MG63 (cell line): ENCODE data around the gene SLC26A11. TPM values are rescaled to one million over a fixed set of nuclear protein-coding genes. Genes with fewer than 3 reads are reported as not detected.

Experiments
- DNase-seq: peaks from one replicate; pipeline ENCODE4 v3.0.0-alpha.2; 2020
- H3K27me3 ChIP-seq: fragments of 250-450 bp; sonication (Bioruptor Pico); 2 replicates; pipeline ENCODE4 v1.5.1; 2020; ENCODE audit warnings: mild to moderate bottlenecking, moderate library complexity
- H3K36me3 ChIP-seq: fragments of 250-450 bp; sonication (Bioruptor Pico); 2 replicates; pipeline ENCODE4 v1.5.1; 2020; ENCODE audit warnings: mild to moderate bottlenecking, moderate library complexity
- H3K4me3 ChIP-seq: fragments of 250-450 bp; sonication (Bioruptor Pico); 2 replicates; pipeline ENCODE4 v1.5.1; 2020; ENCODE audit warnings: mild to moderate bottlenecking, moderate library complexity
- H3K9me3 ChIP-seq: fragments of 250-450 bp; sonication (Bioruptor Pico); 2 replicates; pipeline ENCODE4 v1.5.1; 2020; ENCODE audit warnings: mild to moderate bottlenecking, moderate library complexity
- total RNA-seq: library from RNA; depleted of rRNA; stranded (reverse); fragments of >200 nt; shearing (Covaris generic); gene quantifications from 2 replicates; pipeline ENCODE4 v1.2.3, GENCODE V29; 2014; ENCODE audit warnings: low replicate concordance; rRNA removed

Gene SLC26A11
- 1.9 and 7.3 TPM in 2 replicates for total RNA-seq

GRCh38 chr17:80220054-80220735 lies at the start of gene SLC26A11, which contains the start of gene SGSH:
Gene SLC26A11, plus strand, starts transcription at chr17:80220427. Its CDS starts 1,134 bp downstream, at chr17:80221561.
Gene SGSH, minus strand, starts transcription at chr17:80220333. Its CDS starts 20 bp downstream, at chr17:80220313.
- no peaks in the 10 kb centered on the region for H3K27me3 ChIP-seq
- peak; percentile 87 for DNase-seq
- peak within 1 kb of the TSS; percentile 98 for H3K4me3 ChIP-seq
- peaks cover 31% of the 10 kb centered on the region for H3K36me3 ChIP-seq
- no peaks in the 10 kb centered on the region for H3K9me3 ChIP-seq

- no peak for DNase-seq
- no peaks in the 10 kb centered on the region for H3K9me3 ChIP-seq
- H3K36me3 ChIP-seq: no peaks in the 10 kb centered on the region
These were observed 48.5 kb upstream of the SLC26A11 start for GRCh38 chr17:80171681-80172080.

GRCh38 chr17:80173126-80173525 lies 47.1 kb upstream of the SLC26A11 start:
- DNase-seq: no peak
- Histone ChIP-seq H3K27me3 (no peaks in the 10 kb centered on the region), H3K36me3 (no peaks in the 10 kb centered on the region), H3K9me3 (no peaks in the 10 kb centered on the region), H3K4me3 (no peak overlapping the region)

More at GRCh38 chr17:80171681-80172080, 48.5 kb upstream of the SLC26A11 start:
- Histone ChIP-seq H3K4me3 (no peak overlapping the region), H3K27me3 (no peaks in the 10 kb centered on the region)

GRCh38 chr17:80173916-80174315 lies 46.3 kb upstream of the SLC26A11 start:
- Histone ChIP-seq H3K4me3 (no peak overlapping the region), H3K9me3 (no peaks in the 10 kb centered on the region), H3K27me3 (no peaks in the 10 kb centered on the region), H3K36me3 (no peaks in the 10 kb centered on the region)
- no peak for DNase-seq

- Histone ChIP-seq H3K36me3 (no peaks in the 10 kb centered on the region), H3K4me3 (no peak overlapping the region), H3K9me3 (no peaks in the 10 kb centered on the region), H3K27me3 (no peaks in the 10 kb centered on the region; the same call in 1 of the 2 replicates)
- DNase-seq: no peak
These were observed 43.5 kb upstream of the SLC26A11 start for GRCh38 chr17:80176757-80177156.

- no peak for DNase-seq
- no peaks in the 10 kb centered on the region for H3K36me3 ChIP-seq
- H3K27me3 ChIP-seq: no peaks in the 10 kb centered on the region; the same call in 1 of the 2 replicates
- H3K4me3 ChIP-seq: no peak overlapping the region
- H3K9me3 ChIP-seq: no peaks in the 10 kb centered on the region
These were observed 42.1 kb upstream of the SLC26A11 start for GRCh38 chr17:80177986-80178595.

- H3K4me3 ChIP-seq: no peak overlapping the region
- no peaks in the 10 kb centered on the region for H3K9me3 ChIP-seq
- no peak for DNase-seq
- no peaks in the 10 kb centered on the region for H3K36me3 ChIP-seq
- no peaks in the 10 kb centered on the region; the same call in 1 of the 2 replicates for H3K27me3 ChIP-seq
These were observed 40.0 kb upstream of the SLC26A11 start for GRCh38 chr17:80180192-80180591.

- Histone ChIP-seq H3K9me3 (no peaks in the 10 kb centered on the region), H3K36me3 (no peaks in the 10 kb centered on the region)
These were observed 38.8 kb upstream of the SLC26A11 start for GRCh38 chr17:80181431-80181830.

GRCh38 chr17:80182118-80182844 lies 37.9 kb upstream of the SLC26A11 start:
- H3K36me3 ChIP-seq: no peaks in the 10 kb centered on the region
- H3K9me3 ChIP-seq: no peaks in the 10 kb centered on the region
- no peak for DNase-seq
- no peaks in the 10 kb centered on the region; the same call in 1 of the 2 replicates for H3K27me3 ChIP-seq
- no peak overlapping the region for H3K4me3 ChIP-seq

More at GRCh38 chr17:80181431-80181830, 38.8 kb upstream of the SLC26A11 start:
- H3K4me3 ChIP-seq: no peak overlapping the region
- no peaks in the 10 kb centered on the region; the same call in 1 of the 2 replicates for H3K27me3 ChIP-seq
- DNase-seq: no peak

GRCh38 chr17:80182845-80183223 lies 37.4 kb upstream of the SLC26A11 start:
- Histone ChIP-seq H3K9me3 (no peaks in the 10 kb centered on the region), H3K4me3 (no peak overlapping the region), H3K36me3 (no peaks in the 10 kb centered on the region), H3K27me3 (no peaks in the 10 kb centered on the region; the same call in 1 of the 2 replicates)
- DNase-seq: no peak

GRCh38 chr17:80183581-80184422 lies 36.4 kb upstream of the SLC26A11 start:
- Histone ChIP-seq H3K27me3 (no peaks in the 10 kb centered on the region; the same call in 1 of the 2 replicates), H3K36me3 (no peaks in the 10 kb centered on the region), H3K4me3 (no peak overlapping the region), H3K9me3 (no peaks in the 10 kb centered on the region)
- no peak for DNase-seq

- Histone ChIP-seq H3K36me3 (no peaks in the 10 kb centered on the region), H3K9me3 (no peaks in the 10 kb centered on the region), H3K27me3 (no peaks in the 10 kb centered on the region; the same call in 1 of the 2 replicates), H3K4me3 (no peak overlapping the region)
- DNase-seq: no peak
These were observed 35.9 kb upstream of the SLC26A11 start for GRCh38 chr17:80184423-80184714.

GRCh38 chr17:80185968-80186367 lies 34.3 kb upstream of the SLC26A11 start:
- Histone ChIP-seq H3K36me3 (no peaks in the 10 kb centered on the region), H3K4me3 (no peak overlapping the region), H3K27me3 (no peaks in the 10 kb centered on the region), H3K9me3 (no peaks in the 10 kb centered on the region)
- no peak for DNase-seq

GRCh38 chr17:80187090-80187489 lies 33.1 kb upstream of the SLC26A11 start:
- peak; percentile 52 for DNase-seq
- Histone ChIP-seq H3K9me3 (no peaks in the 10 kb centered on the region), H3K27me3 (no peaks in the 10 kb centered on the region), H3K36me3 (no peaks in the 10 kb centered on the region), H3K4me3 (peak overlapping the region; percentile 45)

GRCh38 chr17:80187515-80187941 lies 32.7 kb upstream of the SLC26A11 start:
- Histone ChIP-seq H3K9me3 (no peaks in the 10 kb centered on the region), H3K4me3 (peak overlapping the region; percentile 45), H3K36me3 (no peaks in the 10 kb centered on the region), H3K27me3 (no peaks in the 10 kb centered on the region)
- peak; percentile 81 for DNase-seq

- H3K9me3 ChIP-seq: no peaks in the 10 kb centered on the region
- DNase-seq: no peak
- H3K4me3 ChIP-seq: no peak overlapping the region
- H3K27me3 ChIP-seq: no peaks in the 10 kb centered on the region
- H3K36me3 ChIP-seq: no peaks in the 10 kb centered on the region
These were observed 30.6 kb upstream of the SLC26A11 start for GRCh38 chr17:80189611-80190010.
